CD8-positive, alpha-beta memory T cell (primary cell): Measurements from ENCODE around the gene TRIM43B. TPM values are rescaled to one million over a fixed set of nuclear protein-coding genes. Genes with fewer than 3 reads are reported as not detected.
"Not testable (repeated sequence)": the region's sequence is repeated elsewhere in the genome, so short reads cannot be mapped to it uniquely, and the experiment has no call there.

ENCODE experiments used
- CTCF ChIA-PET: fragments of 350-600 bp; sonication (Branson Sonifier 250); formaldehyde crosslinking; loops from one replicate; lab custom pipeline; 2021; ENCODE audit warnings: antibody characterized with exemption; lab: Charles Lee
- POLR2A ChIA-PET: fragments of 350-600 bp; sonication (Branson Sonifier 250); formaldehyde crosslinking; loops from one replicate; lab custom pipeline; 2021; ENCODE audit warnings: antibody characterized with exemption; lab: Charles Lee
- DNase-seq, 5 donors: peaks; one replicate each; pipeline versions ENCODE4 v3.0.0 to v3.0.0-alpha.2; 2020 to 2022; ENCODE audit warnings: mixed read lengths in 1 of 5
- H3K27ac ChIP-seq: one replicate; pipeline ENCODE4 v1.7.0; 2013; ENCODE audit warnings: low read depth, mild to moderate bottlenecking, low read length, moderate library complexity
- H3K27me3 ChIP-seq: 2 replicates; pipeline ENCODE4 v1.7.0; 2013; ENCODE audit warnings: low read length, mild to moderate bottlenecking; ENCODE audit not compliant: insufficient read depth, poor library complexity, severe bottlenecking
- H3K36me3 ChIP-seq: 2 replicates; pipeline ENCODE4 v1.7.0; 2013; ENCODE audit warnings: mild to moderate bottlenecking, low read length, moderate library complexity; ENCODE audit not compliant: insufficient read depth
- H3K4me1 ChIP-seq: 2 replicates; pipeline ENCODE4 v1.7.0; 2013; ENCODE audit warnings: mild to moderate bottlenecking, low read length, moderate library complexity; ENCODE audit not compliant: insufficient read depth
- H3K4me3 ChIP-seq: 2 replicates; pipeline ENCODE4 v1.7.0; 2013; ENCODE audit warnings: mild to moderate bottlenecking, low read length
- H3K9me3 ChIP-seq: 2 replicates; pipeline ENCODE4 v1.7.0; 2013; ENCODE audit warnings: mild to moderate bottlenecking, low read length
- H3K27ac Mint-ChIP-seq, 8 donors: one replicate each; pipeline ENCODE4 v1.8.0; 2020 to 2021; ENCODE audit warnings: mixed read lengths in 8 of 8, mild to moderate bottlenecking in 6 of 8, inconsistent platforms in 3 of 8, moderate library complexity in 3 of 8
- H3K27me3 Mint-ChIP-seq, 2 donors: one replicate each; pipeline ENCODE4 v1.8.0; 2020 to 2021; ENCODE audit warnings: mixed read lengths in 2 of 2, mild to moderate bottlenecking in 1 of 2, moderate library complexity in 1 of 2
- H3K36me3 Mint-ChIP-seq, 3 donors: one replicate each; pipeline ENCODE4 v1.8.0; 2020 to 2021; ENCODE audit warnings: mixed read lengths in 3 of 3, inconsistent platforms in 1 of 3, mild to moderate bottlenecking in 1 of 3
- H3K4me1 Mint-ChIP-seq, 3 donors: one replicate each; pipeline ENCODE4 v1.8.0; 2020 to 2021; ENCODE audit warnings: mixed read lengths in 3 of 3, inconsistent platforms in 1 of 3, mild to moderate bottlenecking in 1 of 3
- H3K4me3 Mint-ChIP-seq, 7 donors: one replicate each; pipeline ENCODE4 v1.8.0; 2020 to 2021; ENCODE audit warnings: mixed read lengths in 7 of 7, mild to moderate bottlenecking in 6 of 7, moderate library complexity in 4 of 7, inconsistent platforms in 2 of 7
- H3K9me3 Mint-ChIP-seq, 5 donors: one replicate each; pipeline ENCODE4 v1.8.0; 2020 to 2022; ENCODE audit warnings: mixed read lengths in 5 of 5, mild to moderate bottlenecking in 3 of 5, moderate library complexity in 2 of 5, inconsistent platforms in 1 of 5
- polyA plus RNA-seq: library from polyadenylated mRNA; unstranded; fragments of 300-500 nt; fragmentation: Illumina TruSeq; gene quantifications from one replicate; pipeline ENCODE4 v1.2.3, GENCODE V29; 2021
- total RNA-seq, 2 experiments: library from RNA; stranded (reverse); gene quantifications; one replicate each; pipeline ENCODE4 v1.2.3, GENCODE V29; 2021

The TRIM43B gene
- total and polyA plus RNA-seq, 3 experiments from 2014 or later: not detected

DNA sequence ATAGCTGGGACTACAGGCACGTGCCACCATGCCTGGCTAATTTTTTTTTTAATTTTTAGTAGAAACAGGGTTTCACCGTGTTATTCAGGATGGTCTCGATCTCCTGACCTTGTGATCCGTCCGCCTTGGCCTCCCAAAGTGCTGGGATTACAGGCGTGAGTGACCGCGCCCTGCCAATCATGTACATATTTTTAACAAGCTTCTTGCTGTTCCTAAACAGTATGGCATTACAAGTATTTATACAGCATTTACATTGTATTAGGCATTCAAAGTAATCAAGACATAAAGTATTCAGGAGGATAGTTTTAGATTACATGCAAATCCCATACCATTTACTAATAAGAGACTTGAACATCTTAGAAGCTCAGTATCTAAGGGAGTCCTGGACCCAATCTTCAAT, 29.7 kb upstream of the TRIM43B start:
- H3K27me3 Mint-ChIP-seq: peaks cover 9 to 36% of the 10 kb centered on the region in 2 donors
- H3K9me3 ChIP-seq, H3K4me3 Mint-ChIP-seq, CTCF ChIA-PET, H3K9me3 Mint-ChIP-seq, H3K27ac Mint-ChIP-seq, H3K36me3 ChIP-seq, DNase-seq, H3K4me3 ChIP-seq, H3K4me1 Mint-ChIP-seq, H3K27ac ChIP-seq, H3K27me3 ChIP-seq, H3K4me1 ChIP-seq, H3K36me3 Mint-ChIP-seq, POLR2A ChIA-PET: not testable (repeated sequence)

DNA sequence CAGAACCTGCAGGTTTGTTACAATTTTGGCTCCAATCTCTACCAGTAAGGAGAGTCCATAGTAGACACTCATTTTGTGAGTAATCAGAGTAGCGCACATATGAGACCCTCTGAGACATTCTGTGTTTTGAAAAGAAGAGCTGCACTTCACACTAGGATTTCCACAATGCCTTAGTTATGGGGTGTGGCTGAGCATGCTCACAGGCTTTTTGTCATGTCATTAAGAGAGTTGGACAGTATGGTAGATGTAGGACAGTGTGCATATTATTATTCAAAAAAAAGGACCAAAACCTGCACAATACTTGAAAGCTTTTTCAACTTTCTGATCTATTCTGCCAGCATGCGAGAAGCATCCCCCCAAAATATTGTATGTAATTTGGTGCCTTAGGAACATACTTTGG, 24.9 kb upstream of the TRIM43B start:
- no peaks in the 10 kb centered on the region for H3K4me1 Mint-ChIP-seq
- H3K9me3 ChIP-seq: no peaks in the 10 kb centered on the region
- H3K27me3 ChIP-seq: no peaks in the 10 kb centered on the region
- H3K27ac ChIP-seq: no peak overlapping the region
- DNase-seq: no peak
- H3K9me3 Mint-ChIP-seq: peaks cover 0 to 3% (median 0%) of the 10 kb centered on the region in 5 donors
- no peaks in the 10 kb centered on the region for H3K36me3 ChIP-seq
- no peak overlapping the region for H3K27ac Mint-ChIP-seq
- no peaks in the 10 kb centered on the region for H3K36me3 Mint-ChIP-seq
- H3K4me3 ChIP-seq: no peak overlapping the region
- POLR2A ChIA-PET: no interaction called here
- peaks cover 5 to 43% of the 10 kb centered on the region in 2 donors for H3K27me3 Mint-ChIP-seq
- H3K4me1 ChIP-seq: no peaks in the 10 kb centered on the region
- H3K4me3 Mint-ChIP-seq: no peak overlapping the region
- CTCF ChIA-PET: no interaction called here

- H3K27ac Mint-ChIP-seq: no peak overlapping the region
- H3K27me3 Mint-ChIP-seq: peaks cover 3 to 45% of the 10 kb centered on the region in 2 donors
- no peak overlapping the region for H3K4me3 Mint-ChIP-seq
- Histone ChIP-seq H3K4me3 (no peak overlapping the region), H3K36me3 (no peaks in the 10 kb centered on the region), H3K9me3 (no peaks in the 10 kb centered on the region), H3K4me1 (no peaks in the 10 kb centered on the region), H3K27ac (no peak overlapping the region), H3K27me3 (no peaks in the 10 kb centered on the region)
- no peak for DNase-seq
- CTCF ChIA-PET: no interaction called here
- H3K36me3 Mint-ChIP-seq: no peaks in the 10 kb centered on the region
- H3K9me3 Mint-ChIP-seq: no peaks in the 10 kb centered on the region
- H3K4me1 Mint-ChIP-seq: no peaks in the 10 kb centered on the region
- POLR2A ChIA-PET: no interaction called here
Measured at GRCh38 chr2:95505222-95505621, 20.7 kb upstream of the TRIM43B start.

- Histone ChIP-seq H3K27me3 (no peaks in the 10 kb centered on the region), H3K4me1 (no peaks in the 10 kb centered on the region), H3K9me3 (no peaks in the 10 kb centered on the region), H3K36me3 (no peaks in the 10 kb centered on the region), H3K27ac (no peak overlapping the region), H3K4me3 (no peak overlapping the region)
- no peaks in the 10 kb centered on the region for H3K36me3 Mint-ChIP-seq
- ChIA-PET POLR2A (no interaction called here), CTCF (no interaction called here)
- H3K9me3 Mint-ChIP-seq: no peaks in the 10 kb centered on the region
- DNase-seq: no peak
- no peak overlapping the region for H3K4me3 Mint-ChIP-seq
- H3K27me3 Mint-ChIP-seq: peaks cover 4 to 29% of the 10 kb centered on the region in 2 donors
- H3K4me1 Mint-ChIP-seq: no peaks in the 10 kb centered on the region
- no peak overlapping the region for H3K27ac Mint-ChIP-seq
Measured at GRCh38 chr2:95500854-95501253, 16.3 kb upstream of the TRIM43B start.

- peaks cover 3 to 16% of the 10 kb centered on the region in 2 donors for H3K27me3 Mint-ChIP-seq
- CTCF ChIA-PET, DNase-seq, H3K4me1 Mint-ChIP-seq, H3K36me3 ChIP-seq, H3K9me3 ChIP-seq, H3K4me3 Mint-ChIP-seq, POLR2A ChIA-PET, H3K36me3 Mint-ChIP-seq, H3K4me1 ChIP-seq, H3K27ac ChIP-seq, H3K27me3 ChIP-seq, H3K4me3 ChIP-seq, H3K9me3 Mint-ChIP-seq, H3K27ac Mint-ChIP-seq: not testable (repeated sequence)
Measured at GRCh38 chr2:95492076-95492475, 7.5 kb upstream of the TRIM43B start.

DNA sequence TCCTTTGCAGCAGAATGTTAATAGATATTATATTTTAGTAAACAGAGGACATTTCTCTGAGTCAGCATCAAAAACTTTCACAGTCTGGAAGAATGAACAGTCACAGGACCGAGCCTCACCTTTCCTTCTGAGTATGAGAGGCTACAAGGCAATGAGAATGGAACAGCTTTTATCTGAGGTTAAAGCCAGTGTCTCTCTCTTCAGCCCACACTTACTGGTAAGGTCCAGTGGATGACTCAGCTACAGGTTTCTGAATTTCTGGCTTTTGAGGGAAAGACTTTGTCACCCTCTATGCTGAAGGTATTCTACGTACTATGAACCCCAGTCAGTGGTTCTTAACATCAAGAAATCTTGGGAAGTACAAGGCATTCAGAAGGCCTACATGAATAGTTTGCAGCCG, 9.5 kb downstream of the TRIM43B start:
- H3K27me3 Mint-ChIP-seq, H3K4me3 ChIP-seq, H3K9me3 ChIP-seq, CTCF ChIA-PET, DNase-seq, H3K27ac ChIP-seq, H3K27me3 ChIP-seq, H3K36me3 ChIP-seq, H3K36me3 Mint-ChIP-seq, H3K4me1 Mint-ChIP-seq, H3K27ac Mint-ChIP-seq, H3K4me3 Mint-ChIP-seq, H3K4me1 ChIP-seq, POLR2A ChIA-PET, H3K9me3 Mint-ChIP-seq: not testable (repeated sequence)

GRCh38 chr2:95467984-95468383, 16.6 kb downstream of the TRIM43B start:
- H3K27ac ChIP-seq, H3K4me3 Mint-ChIP-seq, DNase-seq, H3K4me1 Mint-ChIP-seq, H3K27ac Mint-ChIP-seq, H3K27me3 Mint-ChIP-seq, H3K36me3 Mint-ChIP-seq, CTCF ChIA-PET, H3K36me3 ChIP-seq, H3K4me1 ChIP-seq, H3K9me3 ChIP-seq, POLR2A ChIA-PET, H3K4me3 ChIP-seq, H3K27me3 ChIP-seq, H3K9me3 Mint-ChIP-seq: not testable (repeated sequence)

DNA sequence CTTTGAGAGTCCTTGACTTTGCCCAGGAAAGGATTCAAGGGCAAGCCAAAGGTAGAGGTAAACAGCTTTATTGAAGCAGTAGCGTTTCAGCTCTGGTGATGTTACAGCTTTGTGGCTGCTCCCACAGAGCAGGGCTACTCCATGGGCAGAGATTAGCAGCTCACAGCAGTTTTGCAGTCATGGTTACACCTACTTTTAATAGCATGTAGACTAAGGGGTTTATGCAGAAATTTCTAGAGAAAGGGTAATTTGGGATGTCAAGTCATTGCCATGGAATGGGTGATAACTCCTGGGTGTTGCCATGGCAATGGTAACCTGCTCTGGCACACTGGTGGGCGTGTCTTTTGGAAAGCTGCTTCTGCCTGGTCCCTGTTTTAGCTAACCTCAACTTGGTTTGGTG, 18.0 kb downstream of the TRIM43B start:
- DNase-seq, H3K4me1 ChIP-seq, H3K27ac Mint-ChIP-seq, H3K27me3 ChIP-seq, H3K36me3 ChIP-seq, H3K27ac ChIP-seq, H3K9me3 ChIP-seq, H3K27me3 Mint-ChIP-seq, H3K9me3 Mint-ChIP-seq, H3K4me1 Mint-ChIP-seq, H3K36me3 Mint-ChIP-seq, H3K4me3 ChIP-seq, H3K4me3 Mint-ChIP-seq, POLR2A ChIA-PET, CTCF ChIA-PET: not testable (repeated sequence)

- H3K27me3 ChIP-seq, H3K9me3 ChIP-seq, H3K36me3 ChIP-seq, H3K9me3 Mint-ChIP-seq, H3K4me1 Mint-ChIP-seq, H3K27ac Mint-ChIP-seq, CTCF ChIA-PET, POLR2A ChIA-PET, H3K36me3 Mint-ChIP-seq, H3K4me1 ChIP-seq, H3K27ac ChIP-seq, H3K4me3 Mint-ChIP-seq, DNase-seq, H3K27me3 Mint-ChIP-seq, H3K4me3 ChIP-seq: not testable (repeated sequence)
Measured at GRCh38 chr2:95463292-95463691, 21.3 kb downstream of the TRIM43B start.
